Mucosa of rectum (tissue), 2 donors: Measurements from ENCODE around the gene ADM2.

Source experiments
- H3K27ac ChIP-seq, 2 donors: one replicate each; pipeline ENCODE4 v1.7.0; 2013; ENCODE audit warnings: inconsistent platforms in 2 of 2, low read depth in 2 of 2, low read length in 2 of 2
- H3K27me3 ChIP-seq, 2 donors: one replicate each; pipeline ENCODE4 v1.7.0; 2013; ENCODE audit warnings: low read length in 2 of 2; ENCODE audit not compliant: control insufficient read depth in 2 of 2, insufficient read depth in 2 of 2
- H3K36me3 ChIP-seq, 2 donors: one replicate each; pipeline ENCODE4 v1.7.0; 2013; ENCODE audit warnings: low read length in 2 of 2; ENCODE audit not compliant: control insufficient read depth in 2 of 2, insufficient read depth in 2 of 2
- H3K4me1 ChIP-seq, 2 donors: one replicate each; pipeline ENCODE4 v1.7.0; 2013; ENCODE audit warnings: low read length in 2 of 2, mild to moderate bottlenecking in 1 of 2; ENCODE audit not compliant: control insufficient read depth in 2 of 2, insufficient read depth in 2 of 2
- H3K4me3 ChIP-seq, 2 donors: one replicate each; pipeline ENCODE4 v1.7.0; 2013; ENCODE audit warnings: low read length in 2 of 2
- H3K9ac ChIP-seq, 2 donors: one replicate each; pipeline ENCODE4 v1.7.0; 2013; ENCODE audit warnings: low read length in 2 of 2, low read depth in 1 of 2, mild to moderate bottlenecking in 1 of 2
- H3K9me3 ChIP-seq, 2 donors: one replicate each; pipeline ENCODE4 v1.7.0; 2013; ENCODE audit warnings: low read length in 2 of 2; ENCODE audit not compliant: control insufficient read depth in 2 of 2
- donor health status: healthy.
- donor health status: Normal muscosa, but diverticular disease.

The ADM2 gene

GRCh38 chr22:50502096-50502495 lies 20.8 kb downstream of the ADM2 start:
- Histone ChIP-seq H3K4me1 (peaks cover 10 to 11% of the 10 kb centered on the region in 2 donors), H3K4me3 (no peak overlapping the region), H3K9me3 (no peaks in the 10 kb centered on the region), H3K27ac (no peak overlapping the region), H3K27me3 (no peaks in the 10 kb centered on the region), H3K36me3 (peaks cover 10 to 13% of the 10 kb centered on the region in 2 donors), H3K9ac (no peak overlapping the region)

GRCh38 chr22:50502628-50503474 lies 21.5 kb downstream of the ADM2 start:
- no peak overlapping the region for H3K4me3 ChIP-seq
- H3K27ac ChIP-seq, result no peak overlapping the region
- H3K4me1 ChIP-seq, result peaks cover 8 to 11% of the 10 kb centered on the region in 2 donors
- H3K9me3 ChIP-seq, result no peaks in the 10 kb centered on the region
- no peak overlapping the region for H3K9ac ChIP-seq
- H3K36me3 ChIP-seq, result peaks cover 10 to 13% of the 10 kb centered on the region in 2 donors
- no peaks in the 10 kb centered on the region for H3K27me3 ChIP-seq

GRCh38 chr22:50503475-50504145 lies 22.3 kb downstream of the ADM2 start:
- Histone ChIP-seq H3K4me1 (peaks cover 9 to 11% of the 10 kb centered on the region in 2 donors), H3K9ac (no peak overlapping the region), H3K9me3 (no peaks in the 10 kb centered on the region), H3K4me3 (no peak overlapping the region), H3K36me3 (peaks cover 10 to 13% of the 10 kb centered on the region in 2 donors), H3K27ac (no peak overlapping the region), H3K27me3 (no peaks in the 10 kb centered on the region)

GRCh38 chr22:50504369-50505211 lies 23.2 kb downstream of the ADM2 start:
- Histone ChIP-seq H3K4me1 (peaks cover 14 to 20% of the 10 kb centered on the region in 2 donors), H3K9me3 (no peaks in the 10 kb centered on the region), H3K27me3 (no peaks in the 10 kb centered on the region), H3K27ac (no peak overlapping the region), H3K9ac (no peak overlapping the region), H3K4me3 (no peak overlapping the region), H3K36me3 (peaks cover 10 to 13% of the 10 kb centered on the region in 2 donors)

GRCh38 chr22:50505276-50505775 lies 24.0 kb downstream of the ADM2 start:
- no peak overlapping the region for H3K27ac ChIP-seq
- H3K27me3 ChIP-seq, result no peaks in the 10 kb centered on the region
- peaks cover 10 to 13% of the 10 kb centered on the region in 2 donors for H3K36me3 ChIP-seq
- H3K9me3 ChIP-seq, result no peaks in the 10 kb centered on the region
- no peak overlapping the region for H3K4me3 ChIP-seq
- no peak overlapping the region for H3K9ac ChIP-seq
- peaks cover 14 to 20% of the 10 kb centered on the region in 2 donors for H3K4me1 ChIP-seq

GRCh38 chr22:50505776-50506610 lies 24.6 kb downstream of the ADM2 start:
- Histone ChIP-seq H3K36me3 (peaks cover 10 to 13% of the 10 kb centered on the region in 2 donors), H3K27ac (no peak overlapping the region), H3K9me3 (no peaks in the 10 kb centered on the region), H3K4me3 (peak overlapping the region in 1 of 2 donors; percentile 80), H3K4me1 (peaks cover 14 to 20% of the 10 kb centered on the region in 2 donors), H3K27me3 (no peaks in the 10 kb centered on the region), H3K9ac (peak overlapping the region in 1 of 2 donors; percentile 93)

GRCh38 chr22:50506611-50507420 lies 25.5 kb downstream of the ADM2 start:
- Histone ChIP-seq H3K9me3 (no peaks in the 10 kb centered on the region), H3K27me3 (no peaks in the 10 kb centered on the region), H3K4me1 (peaks cover 14 to 20% of the 10 kb centered on the region in 2 donors), H3K4me3 (peak overlapping the region; percentile 80 to 96), H3K9ac (peak overlapping the region; percentile 71 to 93), H3K27ac (peak overlapping the region; percentile 70 to 89), H3K36me3 (peaks cover 10 to 13% of the 10 kb centered on the region in 2 donors)

- peaks cover 10 to 12% of the 10 kb centered on the region in 2 donors for H3K36me3 ChIP-seq
- no peaks in the 10 kb centered on the region for H3K27me3 ChIP-seq
- peak within 1 kb of the TSS; percentile 87 to 89 for H3K27ac ChIP-seq
- peak within 1 kb of the TSS; percentile 71 to 93 for H3K9ac ChIP-seq
- peaks cover 14 to 20% of the 10 kb centered on the region in 2 donors for H3K4me1 ChIP-seq
- H3K9me3 ChIP-seq, result no peaks in the 10 kb centered on the region
- peak within 1 kb of the TSS; percentile 80 to 96 for H3K4me3 ChIP-seq
Observed at GRCh38 chr22:50507421-50507990, 26.2 kb downstream of the ADM2 start, which contains the start of gene LMF2. Gene LMF2 (minus strand): TSS chr22:50507702. CDS start chr22:50507675, 27 bp downstream.
